Lower leg skin (tissue), 3 donors: Measurements from ENCODE around the gene ACAP1.

Experiments used
- POLR2A ChIP-seq, 2 donors: fragments of 450-650 bp; IDR thresholded peaks; one replicate each; pipeline ENCODE4 v1.6.1; 2016 to 2017; ENCODE audit warnings: antibody characterized with exemption in 2 of 2, mild to moderate bottlenecking in 1 of 2, moderate library complexity in 1 of 2
- TF ChIP-seq, protein P1 (sequence below), 3 donors: fragments of 450-650 bp; IDR thresholded peaks; one replicate each; pipeline ENCODE4 v1.5.1; 2016; ENCODE audit warnings: antibody characterized with exemption in 3 of 3, mild to moderate bottlenecking in 3 of 3, moderate library complexity in 2 of 3

GRCh38 chr17:7322520-7323194 is 13.7 kb upstream of the ACAP1 start:
- TF ChIP-seq, protein P1, sequence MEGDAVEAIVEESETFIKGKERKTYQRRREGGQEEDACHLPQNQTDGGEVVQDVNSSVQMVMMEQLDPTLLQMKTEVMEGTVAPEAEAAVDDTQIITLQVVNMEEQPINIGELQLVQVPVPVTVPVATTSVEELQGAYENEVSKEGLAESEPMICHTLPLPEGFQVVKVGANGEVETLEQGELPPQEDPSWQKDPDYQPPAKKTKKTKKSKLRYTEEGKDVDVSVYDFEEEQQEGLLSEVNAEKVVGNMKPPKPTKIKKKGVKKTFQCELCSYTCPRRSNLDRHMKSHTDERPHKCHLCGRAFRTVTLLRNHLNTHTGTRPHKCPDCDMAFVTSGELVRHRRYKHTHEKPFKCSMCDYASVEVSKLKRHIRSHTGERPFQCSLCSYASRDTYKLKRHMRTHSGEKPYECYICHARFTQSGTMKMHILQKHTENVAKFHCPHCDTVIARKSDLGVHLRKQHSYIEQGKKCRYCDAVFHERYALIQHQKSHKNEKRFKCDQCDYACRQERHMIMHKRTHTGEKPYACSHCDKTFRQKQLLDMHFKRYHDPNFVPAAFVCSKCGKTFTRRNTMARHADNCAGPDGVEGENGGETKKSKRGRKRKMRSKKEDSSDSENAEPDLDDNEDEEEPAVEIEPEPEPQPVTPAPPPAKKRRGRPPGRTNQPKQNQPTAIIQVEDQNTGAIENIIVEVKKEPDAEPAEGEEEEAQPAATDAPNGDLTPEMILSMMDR (IDR thresholded peaks at IDR 0.05) = no peak
- TF ChIP-seq POLR2A (IDR thresholded peaks at IDR 0.05) = no peak
